GM12878 (cell line): ENCODE results near the gene FANCD2. TPM values are rescaled to one million over a fixed set of nuclear protein-coding genes. Genes with fewer than 3 reads are reported as not detected.

Experiments
- BCLAF1 ChIP-seq: fragments of 450-650 bp; IDR thresholded peaks from 2 replicates; pipeline ENCODE4 v1.6.1; 2017; ENCODE audit warnings: antibody characterized with exemption, mild to moderate bottlenecking, moderate library complexity
- BMI1 ChIP-seq: fragments of 450-650 bp; IDR thresholded peaks from 2 replicates; pipeline ENCODE4 v1.6.1; 2016; ENCODE audit warnings: mild to moderate bottlenecking, moderate library complexity, borderline replicate concordance
- CHD1 ChIP-seq: IDR thresholded peaks from 2 replicates; pipeline ENCODE4 v1.6.1; 2012; ENCODE audit warnings: low read depth, low read length, improper control_type of control experiment
- E2F4 ChIP-seq: IDR thresholded peaks from 2 replicates; pipeline ENCODE4 v1.6.1; 2012; ENCODE audit warnings: low read depth, low read length, improper control_type of control experiment
- ESRRA ChIP-seq: IDR thresholded peaks from 2 replicates; pipeline ENCODE4 v1.6.1; 2012; ENCODE audit warnings: mild to moderate bottlenecking, low read length, improper control_type of control experiment
- GATAD2B ChIP-seq: fragments of 450-650 bp; conservative IDR thresholded peaks from 2 replicates; pipeline ENCODE4 v1.6.1; 2017; ENCODE audit warnings: low read depth, mild to moderate bottlenecking, moderate library complexity
- IKZF1 ChIP-seq: fragments of 450-650 bp; conservative IDR thresholded peaks from 2 replicates; pipeline ENCODE4 v1.6.1; 2017; ENCODE audit warnings: antibody characterized with exemption, mild to moderate bottlenecking
- MLLT1 ChIP-seq: fragments of 450-650 bp; IDR thresholded peaks from 2 replicates; pipeline ENCODE4 v1.6.1; 2016; ENCODE audit warnings: mild to moderate bottlenecking
- NBN ChIP-seq: fragments of 450-650 bp; IDR thresholded peaks from 2 replicates; pipeline ENCODE4 v1.6.1; 2016
- NFXL1 ChIP-seq: fragments of 450-650 bp; IDR thresholded peaks from 2 replicates; pipeline ENCODE4 v1.6.1; 2017; ENCODE audit warnings: antibody characterized with exemption, mild to moderate bottlenecking, borderline replicate concordance
- POLR2A ChIP-seq: IDR thresholded peaks from 2 replicates; pipeline ENCODE4 v1.6.1; 2011; ENCODE audit warnings: low read depth, mild to moderate bottlenecking, low read length
- POU2F2 ChIP-seq: IDR thresholded peaks from 3 replicates; pipeline ENCODE4 v1.6.1; 2011; ENCODE audit warnings: low read depth, mild to moderate bottlenecking, low read length, borderline replicate concordance
- RB1 ChIP-seq: fragments of 450-650 bp; formaldehyde crosslinking; IDR thresholded peaks from 2 replicates; pipeline ENCODE4 v1.6.1; 2017; ENCODE audit warnings: mild to moderate bottlenecking, borderline replicate concordance
- SMC3 ChIP-seq: IDR thresholded peaks from 2 replicates; pipeline ENCODE4 v1.6.1; 2011; ENCODE audit warnings: low read length, improper control_type of control experiment, borderline replicate concordance
- SP1 ChIP-seq: IDR thresholded peaks from one replicate; pipeline ENCODE4 v1.6.1; 2011; ENCODE audit warnings: low read depth, low read length
- SREBF2 ChIP-seq: IDR thresholded peaks from 2 replicates; pipeline ENCODE4 v1.6.1; 2012; ENCODE audit warnings: mild to moderate bottlenecking, low read length
- YY1 ChIP-seq: IDR thresholded peaks from 2 replicates; pipeline ENCODE4 v1.6.1; 2011; ENCODE audit warnings: low read depth, mild to moderate bottlenecking, low read length
- ZBTB11 ChIP-seq: fragments of 450-650 bp; formaldehyde crosslinking; IDR thresholded peaks from 2 replicates; pipeline ENCODE4 v1.5.0; 2022; ENCODE audit warnings: mild to moderate bottlenecking, missing genetic modification characterization
- ZBTB33 ChIP-seq: fragments of 450-650 bp; IDR thresholded peaks from 2 replicates; pipeline ENCODE4 v1.6.1; 2017; ENCODE audit warnings: mild to moderate bottlenecking
- ZSCAN29 ChIP-seq: fragments of 450-650 bp; IDR thresholded peaks from 2 replicates; pipeline ENCODE4 v1.6.1; 2017; ENCODE audit warnings: mild to moderate bottlenecking, moderate library complexity
- polyA plus RNA-seq, 11 experiments: library from polyadenylated mRNA; depleted of rRNA in 4 of 11; unstranded in 6 of 11; stranded (reverse) in 5 of 11; fragments of >200 nt; fragmentation: Nextera tagmentation in 4 of 11; fragmentation: Illumina TruSeq in 1 of 11; extraction: Ambion mirVana in 4 of 11; extraction: Trizol in 1 of 11; gene quantifications; 1 replicate in 1 of 11; 2 replicates in 10 of 11; pipeline versions ENCODE4 v1.2.1 to v1.2.3, GENCODE V29; 2011 to 2016; ENCODE audit warnings: inconsistent platforms in 2 of 11, missing spikeins in 2 of 11, low read depth in 1 of 11
- total RNA-seq, 4 experiments: library from RNA; depleted of rRNA in 3 of 4; stranded (reverse); fragments of >200 nt in 3 of 4; fragmentation: Illumina TruSeq in 1 of 4; extraction: Trizol in 1 of 4; gene quantifications; 2 replicates each; pipeline versions ENCODE4 v1.2.1 to v1.2.3, GENCODE V29; 2013 to 2021

Gene FANCD2
- total and polyA plus RNA-seq, 10 of the 15 experiments (the other 5 are each of a cell fraction or from before 2014, with no cell fraction given): 37.9 to 72.8 (median 56.2) TPM

GRCh38 chr3:10026084-10026890 is at the start of gene FANCD2 (continued):
- TF ChIP-seq YY1 (peak; percentile 84), MLLT1 (peak; percentile 73; the same call in 1 of the 2 replicates), BCLAF1 (no peak), RB1 (peak; percentile 98; the same call in 1 of the 2 replicates), SMC3 (no peak), ESRRA (0 out of 2 replicates have a peak, but pooled peaks have one; percentile 29), E2F4 (peak; percentile 99), SP1 (peak; percentile 52), POLR2A (peak; percentile 92), GATAD2B (peak; percentile 83), ZSCAN29 (no peak), NBN (peak; percentile 99), ZBTB33 (0 out of 2 replicates have a peak, but pooled peaks have one; percentile 35), POU2F2 (0 out of 3 replicates have a peak, but pooled peaks have one; percentile 60), SREBF2 (no peak), ZBTB11 (no peak), CHD1 (no peak), BMI1 (no peak), IKZF1 (peak; percentile 78), NFXL1 (no peak)
